ENCODE measurements around the gene NUP54. TPM values are rescaled to one million over a fixed set of nuclear protein-coding genes. Genes with fewer than 3 reads are reported as not detected.

Gene NUP54
- total and polyA plus RNA-seq, 4 experiments from 2014 or later, result 37.8 to 52.8 (median 44.3) TPM

DNA sequence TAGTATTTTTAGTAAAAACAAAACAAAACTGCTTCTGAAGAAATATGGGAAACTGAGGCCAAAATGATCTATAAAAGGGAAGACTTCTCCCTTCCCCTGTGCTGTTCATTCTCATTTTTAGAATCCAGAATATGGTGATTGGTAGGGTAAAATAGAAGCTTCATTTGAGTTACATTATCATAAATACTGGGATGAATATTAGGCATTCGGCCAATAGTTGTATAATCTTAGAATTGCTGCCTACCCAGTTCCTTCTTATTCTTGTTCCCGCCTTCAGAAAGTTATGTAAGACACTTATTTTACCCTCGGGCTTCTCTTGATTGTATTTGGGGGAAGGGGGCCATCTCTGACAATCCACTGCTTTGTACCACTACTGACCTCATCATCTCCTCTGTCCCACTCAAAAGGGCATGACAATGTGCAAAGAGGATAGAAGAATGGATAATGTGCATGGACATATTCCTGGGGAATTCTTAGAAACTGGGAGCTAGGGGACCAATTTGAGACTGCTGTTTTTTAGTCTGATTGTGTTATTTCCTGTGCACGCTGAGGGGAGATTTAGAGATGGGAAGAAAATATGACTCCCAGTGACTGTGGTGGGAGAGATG lies 73.1 kb downstream of the NUP54 start:
- no peaks in the 10 kb centered on the region for H3K36me3 ChIP-seq (ENCODE audit: insufficient read depth, low read length)
- intact Hi-C loops (cut with micrococcal nuclease), result no loop called here
- no peaks in the 10 kb centered on the region for H3K27me3 ChIP-seq (ENCODE audit: insufficient read depth, low read length)
- POLR2A ChIA-PET (ENCODE audit: partially characterized antibody), result interaction anchor here (0.9 kb wide), 1 partner anchor 17 kb away, joined by 4 read pairs; no protein-coding TSS in a partner anchor
- H3K9me3 Mint-ChIP-seq, result peaks cover 0 to 1% (median 0%) of the 10 kb centered on the region in 8 donors
- H3K4me3 Mint-ChIP-seq, result no peak overlapping the region
- H3K27me3 Mint-ChIP-seq, result peaks cover 5 to 6% of the 10 kb centered on the region in 2 donors
- no peak overlapping the region for H3K27ac Mint-ChIP-seq
- no peaks in the 10 kb centered on the region for H3K4me1 Mint-ChIP-seq
- H3K27ac ChIP-seq (ENCODE audit: low read depth, low read length), result no peak overlapping the region
- CTCF ChIA-PET (ENCODE audit: partially characterized antibody), result interaction anchor here (1.8 to 4.2 kb wide), 3 partner anchors 8 to 179 kb away, joined by 3 to 11 read pairs (median 9); no protein-coding TSS in a partner anchor
- H3K4me3 ChIP-seq (ENCODE audit: low read length in 2 of 2), result no peak overlapping the region
- no peaks in the 10 kb centered on the region for H3K9me3 ChIP-seq (ENCODE audit: control insufficient read depth in 1 of 2, low read length in 2 of 2)
- H3K36me3 Mint-ChIP-seq, result no peaks in the 10 kb centered on the region
- no peaks in the 10 kb centered on the region for H3K4me1 ChIP-seq (ENCODE audit: insufficient read depth, low read length)
- DNase-seq, result no peak

DNA sequence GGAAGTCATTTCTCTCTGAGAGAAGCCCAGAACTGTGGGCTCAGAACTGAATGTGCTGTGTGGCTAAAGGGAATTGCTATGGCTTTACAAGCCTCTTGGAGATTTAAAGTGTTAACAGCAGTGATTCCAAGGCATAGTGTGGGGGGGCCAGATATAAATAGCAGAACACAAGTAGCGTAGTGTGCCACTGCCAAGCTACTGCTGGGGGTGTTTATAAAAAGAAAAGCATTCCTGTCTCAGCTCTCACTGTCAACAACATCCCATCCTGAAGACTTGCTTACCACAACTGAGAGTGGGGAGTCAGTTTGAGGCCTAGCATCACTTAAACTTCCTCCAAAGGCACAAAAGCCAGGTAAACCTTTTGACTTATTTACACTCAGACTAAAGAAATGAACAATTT lies 73.7 kb downstream of the NUP54 start, which contains the start of gene ART3:
TSS of gene ART3 (plus strand) at position 242 of the 400 bp plus-strand sequence. CDS start 1,181 bp downstream, outside the sequence.
- CTCF ChIA-PET (ENCODE audit: partially characterized antibody), result interaction anchor here (2.4 to 4.2 kb wide), 2 partner anchors 7 to 79 kb away, joined by 9 to 11 read pairs; no protein-coding TSS in a partner anchor
- intact Hi-C loops (cut with micrococcal nuclease), result no loop called here

DNA sequence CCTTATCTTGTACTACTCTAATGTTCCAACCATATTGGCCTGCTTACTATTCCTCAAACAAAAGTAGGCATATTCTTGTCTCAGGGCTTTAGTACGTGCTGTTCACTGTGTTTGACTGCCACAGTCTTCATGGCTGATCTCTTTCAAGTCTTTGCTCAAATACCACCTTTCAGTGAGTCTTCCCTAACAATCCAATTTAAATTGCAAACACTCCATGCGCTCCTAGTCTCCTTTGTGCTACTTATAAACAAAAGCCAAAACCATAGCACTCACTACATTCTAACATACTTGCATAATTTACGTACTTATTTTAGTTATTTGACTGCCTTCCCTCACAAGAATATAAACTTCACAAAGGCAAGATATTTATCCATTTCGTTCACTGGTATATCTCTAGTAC lies 75.4 kb downstream of the NUP54 start:
- Mint-ChIP-seq H3K36me3 (no peaks in the 10 kb centered on the region), H3K4me3 (no peak overlapping the region), H3K27me3 (no peaks in the 10 kb centered on the region), H3K9me3 (no peaks in the 10 kb centered on the region), H3K27ac (no peak overlapping the region), H3K4me1 (no peaks in the 10 kb centered on the region)
- Histone ChIP-seq H3K4me3 (ENCODE audit: low read length in 2 of 2) (no peak overlapping the region), H3K36me3 (ENCODE audit: insufficient read depth, low read length) (no peaks in the 10 kb centered on the region), H3K27me3 (ENCODE audit: insufficient read depth, low read length) (no peaks in the 10 kb centered on the region), H3K4me1 (ENCODE audit: insufficient read depth, low read length) (no peaks in the 10 kb centered on the region), H3K27ac (ENCODE audit: low read depth, low read length) (no peak overlapping the region), H3K9me3 (ENCODE audit: control insufficient read depth in 1 of 2, low read length in 2 of 2) (no peaks in the 10 kb centered on the region)
- intact Hi-C loops (cut with micrococcal nuclease), result no loop called here
- no peak for DNase-seq
- ChIA-PET CTCF (ENCODE audit: partially characterized antibody) (interaction anchor here (2.4 kb wide), 1 partner anchor 77 kb away, joined by 9 read pairs; no protein-coding TSS in a partner anchor), POLR2A (ENCODE audit: partially characterized antibody) (no interaction called here)

More for the DNA sequence above, 73.7 kb downstream of the NUP54 start, which contains the start of gene ART3:
- no peaks in the 10 kb centered on the region for H3K27me3 ChIP-seq (ENCODE audit: insufficient read depth, low read length)
- Mint-ChIP-seq H3K27ac (no peak within 1 kb of the TSS), H3K36me3 (no peaks in the 10 kb centered on the region), H3K4me1 (no peaks in the 10 kb centered on the region), H3K9me3 (peaks cover 0 to 1% (median 0%) of the 10 kb centered on the region in 8 donors), H3K27me3 (peaks cover 3 to 4% of the 10 kb centered on the region in 2 donors), H3K4me3 (no peak within 1 kb of the TSS)
- POLR2A ChIA-PET (ENCODE audit: partially characterized antibody), result interaction anchor here (0.9 kb wide), 1 partner anchor 16 kb away, joined by 4 read pairs; no protein-coding TSS in a partner anchor
- H3K36me3 ChIP-seq (ENCODE audit: insufficient read depth, low read length), result no peaks in the 10 kb centered on the region
- no peak within 1 kb of the TSS for H3K4me3 ChIP-seq (ENCODE audit: low read length in 2 of 2)
- no peak for DNase-seq
- H3K4me1 ChIP-seq (ENCODE audit: insufficient read depth, low read length), result no peaks in the 10 kb centered on the region
- no peaks in the 10 kb centered on the region for H3K9me3 ChIP-seq (ENCODE audit: control insufficient read depth in 1 of 2, low read length in 2 of 2)
- H3K27ac ChIP-seq (ENCODE audit: low read depth, low read length), result no peak within 1 kb of the TSS

DNA sequence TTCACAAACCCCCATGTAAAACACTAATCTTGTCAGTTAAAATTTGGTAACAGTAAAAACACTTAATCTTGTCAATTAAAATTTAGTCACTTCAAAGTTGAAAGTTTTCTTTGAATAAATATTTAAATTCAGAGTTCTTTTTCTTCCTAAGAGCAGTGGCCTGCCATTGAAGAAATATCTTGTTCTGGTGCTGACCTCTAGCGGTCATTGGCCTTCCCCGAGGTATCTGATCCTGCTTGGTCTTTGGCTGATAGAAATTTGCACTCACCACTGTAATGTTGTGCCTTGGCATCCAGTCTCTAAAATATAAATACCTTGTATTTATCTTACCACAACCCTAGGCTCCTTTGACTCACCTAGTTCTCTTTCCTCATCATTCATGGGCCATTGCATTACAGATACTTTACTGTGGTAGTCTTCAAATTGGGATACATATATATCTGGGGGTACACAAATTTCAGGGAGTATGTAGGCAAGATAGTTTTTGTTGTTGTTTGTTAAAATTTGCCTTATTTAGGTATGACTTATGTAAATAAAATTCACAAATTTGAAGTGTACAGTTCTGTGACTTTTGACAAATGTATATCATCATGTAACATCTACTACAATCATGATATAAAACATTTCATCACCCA lies 80.4 kb downstream of the NUP54 start:
- intact Hi-C loops (cut with micrococcal nuclease), result loop anchor here (1.0 kb wide), 3 partner anchors 72 to 172 kb away; no protein-coding TSS in a partner anchor
- ChIA-PET CTCF (ENCODE audit: partially characterized antibody) (interaction anchor here (1.0 to 3.2 kb wide), 13 partner anchors 9 to 172 kb away, joined by 3 to 49 read pairs (median 6); partner anchors contain the start of genes ART3 and SDAD1), POLR2A (ENCODE audit: partially characterized antibody) (no interaction called here)
- H3K36me3 Mint-ChIP-seq, result no peaks in the 10 kb centered on the region
- no peaks in the 10 kb centered on the region for H3K36me3 ChIP-seq (ENCODE audit: insufficient read depth, low read length)
- H3K9me3 ChIP-seq (ENCODE audit: control insufficient read depth in 1 of 2, low read length in 2 of 2), result no peaks in the 10 kb centered on the region
- no peak overlapping the region for H3K4me3 Mint-ChIP-seq
- DNase-seq, result peak; percentile 61 to 67 (median 62)
- H3K9me3 Mint-ChIP-seq, result no peaks in the 10 kb centered on the region
- H3K27ac Mint-ChIP-seq, result no peak overlapping the region
- no peaks in the 10 kb centered on the region for H3K4me1 ChIP-seq (ENCODE audit: insufficient read depth, low read length)
- H3K27me3 Mint-ChIP-seq, result no peaks in the 10 kb centered on the region
- no peaks in the 10 kb centered on the region for H3K4me1 Mint-ChIP-seq
- no peak overlapping the region for H3K27ac ChIP-seq (ENCODE audit: low read depth, low read length)
- no peaks in the 10 kb centered on the region for H3K27me3 ChIP-seq (ENCODE audit: insufficient read depth, low read length)
- H3K4me3 ChIP-seq (ENCODE audit: low read length in 2 of 2), result no peak overlapping the region

DNA sequence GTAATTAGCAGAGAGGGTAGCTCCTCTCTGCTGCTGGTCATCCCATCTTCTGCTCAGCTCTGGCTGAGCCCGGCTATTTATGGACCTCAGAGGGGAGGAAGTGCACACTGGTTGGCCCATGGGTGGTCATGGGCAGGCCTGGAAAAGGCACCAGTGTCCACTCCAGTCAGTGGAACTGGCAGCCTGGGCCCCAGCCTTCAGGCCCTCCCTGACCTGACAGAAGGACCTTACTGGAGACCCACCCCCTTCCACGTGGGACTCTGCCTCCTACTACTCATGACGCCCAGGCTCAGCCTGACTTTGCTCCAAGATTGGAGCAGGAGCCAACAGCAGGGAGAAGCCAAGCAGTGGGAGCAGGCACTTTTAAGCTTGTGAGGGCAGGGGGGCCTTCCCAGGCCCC lies 81.7 kb downstream of the NUP54 start:
- ChIA-PET CTCF (ENCODE audit: partially characterized antibody) (interaction anchor here (0.7 to 3.2 kb wide), 11 partner anchors 8 to 171 kb away, joined by 3 to 49 read pairs (median 11); partner anchors contain the start of genes ART3 and SDAD1), POLR2A (ENCODE audit: partially characterized antibody) (no interaction called here)
- Mint-ChIP-seq H3K27ac (no peak overlapping the region), H3K36me3 (no peaks in the 10 kb centered on the region), H3K4me3 (no peak overlapping the region), H3K9me3 (no peaks in the 10 kb centered on the region), H3K27me3 (no peaks in the 10 kb centered on the region), H3K4me1 (no peaks in the 10 kb centered on the region)
- Histone ChIP-seq H3K36me3 (ENCODE audit: insufficient read depth, low read length) (no peaks in the 10 kb centered on the region), H3K27ac (ENCODE audit: low read depth, low read length) (no peak overlapping the region), H3K4me3 (ENCODE audit: low read length in 2 of 2) (no peak overlapping the region), H3K27me3 (ENCODE audit: insufficient read depth, low read length) (no peaks in the 10 kb centered on the region), H3K9me3 (ENCODE audit: control insufficient read depth in 1 of 2, low read length in 2 of 2) (no peaks in the 10 kb centered on the region), H3K4me1 (ENCODE audit: insufficient read depth, low read length) (no peaks in the 10 kb centered on the region)
- no peak for DNase-seq
- intact Hi-C loops (cut with micrococcal nuclease), result no loop called here

Other genes starting within 250 kb of the NUP54 start
- gene PPEF2, start 245.9 kb downstream of the NUP54 start, total RNA-seq, result under 1 TPM; 0.36 to 0.41 TPM
- gene PPEF2, start 245.9 kb downstream of the NUP54 start, polyA plus RNA-seq, result not detected
- 10 to 100 TPM; 86.1 to 92.2 TPM for gene NAAA, start 207.4 kb downstream of the NUP54 start, total RNA-seq
- 100 to 1,000 TPM; 115 to 141 TPM for gene NAAA, start 207.4 kb downstream of the NUP54 start, polyA plus RNA-seq
- 10 to 100 TPM; 54.4 to 58.1 TPM for gene SDAD1, start 157.5 kb downstream of the NUP54 start, total RNA-seq
- gene SDAD1, start 157.5 kb downstream of the NUP54 start, polyA plus RNA-seq, result 100 to 1,000 TPM in 1 of 2 donors, 10 to 100 TPM in 1; 40.9 to 102 TPM
- 1 to 10 TPM in 1 of 2 experiments, under 1 TPM in 1; 0.58 to 1.4 TPM for gene CXCL9, start 140.9 kb downstream of the NUP54 start, total RNA-seq
- gene CXCL9, start 140.9 kb downstream of the NUP54 start, polyA plus RNA-seq, result not detected
- gene CXCL10, start 124.9 kb downstream of the NUP54 start, total RNA-seq, result under 1 TPM; 0.39 to 0.76 TPM
- gene CXCL10, start 124.9 kb downstream of the NUP54 start, polyA plus RNA-seq, result under 1 TPM in 1 of 2 donors, not detected in 1; 0.42 TPM
- gene CXCL11, start 112.3 kb downstream of the NUP54 start, total RNA-seq, result not detected
- not detected for gene CXCL11, start 112.3 kb downstream of the NUP54 start, polyA plus RNA-seq
- not detected for gene ART3, start 73.7 kb downstream of the NUP54 start, total RNA-seq
- not detected for gene ART3, start 73.7 kb downstream of the NUP54 start, polyA plus RNA-seq
- gene SCARB2, start 65.4 kb upstream of the NUP54 start, total RNA-seq, result 10 to 100 TPM; 23.3 to 23.5 TPM
- gene SCARB2, start 65.4 kb upstream of the NUP54 start, polyA plus RNA-seq, result 10 to 100 TPM; 10.2 to 15.7 TPM
- under 1 TPM in 1 of 2 experiments, not detected in 1; 0.64 TPM for gene FAM47E, start 103.3 kb upstream of the NUP54 start, total RNA-seq
- gene FAM47E, start 103.3 kb upstream of the NUP54 start, polyA plus RNA-seq, result under 1 TPM in 1 of 2 donors, not detected in 1; 0.18 TPM
- 1 to 10 TPM; 3.6 to 3.8 TPM for gene STBD1, start 158.3 kb upstream of the NUP54 start, total RNA-seq
- gene STBD1, start 158.3 kb upstream of the NUP54 start, polyA plus RNA-seq, result 1 to 10 TPM; 1.2 to 3.4 TPM

Data from CD4-positive, alpha-beta memory T cell (primary cell).